ENCODE results near the gene CLBA1. TPM values are rescaled to one million over a fixed set of nuclear protein-coding genes. Genes with fewer than 3 reads are reported as not detected.

Gene CLBA1
- polyA plus RNA-seq, 1 of the 3 experiments (the other 2 are of a cell fraction) = 18.5 TPM

DNA sequence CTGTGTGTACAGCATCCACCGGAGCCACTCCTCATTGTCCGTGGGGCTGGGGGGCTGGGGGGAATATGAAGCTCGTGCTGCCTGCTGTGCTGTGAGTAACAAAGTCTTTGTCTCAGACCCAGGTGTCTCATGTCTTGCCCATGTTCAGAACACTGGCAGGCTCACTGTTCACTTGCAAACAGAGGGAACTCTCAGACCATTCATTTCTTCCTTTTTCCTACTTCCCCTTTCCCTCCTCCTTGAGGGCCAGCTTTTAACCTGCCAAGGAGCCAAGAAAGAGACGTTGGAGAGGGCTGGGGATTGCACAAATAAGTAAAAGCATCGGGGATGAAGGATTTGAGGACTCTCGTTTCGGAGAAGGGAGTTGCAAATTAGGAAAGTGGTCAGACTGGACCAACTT lies 58.1 kb downstream of the CLBA1 start:
- DNase-seq = no peak

More for the DNA sequence above, 58.1 kb downstream of the CLBA1 start:
- H4K20me1 ChIP-seq (ENCODE audit: insufficient read depth) = no peaks in the 10 kb centered on the region
- ChIA-PET POLR2A (no interaction called here), CTCF (interaction anchor here (1.0 to 8.1 kb wide), 6 partner anchors 8 to 72 kb away, joined by 3 to 284 read pairs (median 59); partner anchors contain the start of genes CDCA4 and CLBA1)
- peaks cover 8% of the 10 kb centered on the region for H3F3A ChIP-seq (replicated peaks; ENCODE audit: insufficient read depth)
- no peaks in the 10 kb centered on the region for H3K9me3 ChIP-seq
- no peak overlapping the region for H3K9ac ChIP-seq
- no peaks in the 10 kb centered on the region for H3K27me3 ChIP-seq (ENCODE audit: insufficient read depth)
- H3K9me2 ChIP-seq = no peaks in the 10 kb centered on the region
- WGBS (ENCODE audit: low lambda C conversion rate) = 82% methylated on average over 5 of the region's 7 CpGs
- H3K4me2 ChIP-seq = no peak overlapping the region
- H3K79me2 ChIP-seq (ENCODE audit: insufficient read depth) = no peaks in the 10 kb centered on the region
- no peak overlapping the region for H3K27ac ChIP-seq (ENCODE audit: low read depth in 2 of 2, low read length in 1 of 2)
- TF ChIP-seq MEF2A (IDR thresholded peaks at IDR 0.05; ENCODE audit: borderline replicate concordance, low read depth) (no peak), TEAD4 (IDR thresholded peaks at IDR 0.05; ENCODE audit: borderline replicate concordance, insufficient read depth) (no peak), JUND (IDR thresholded peaks at IDR 0.05) (no peak), NRF1 (IDR thresholded peaks at IDR 0.05; ENCODE audit: low read depth, low read length) (no peak), EZH2phosphoT487 (IDR thresholded peaks at IDR 0.05; ENCODE audit: borderline replicate concordance, low read depth) (no peak), CHD2 (IDR thresholded peaks at IDR 0.05; ENCODE audit: low read length, partially characterized antibody) (no peak), GATA2 (CRISPR knock-in tag; IDR thresholded peaks at IDR 0.05) (no peak), RFX5 (IDR thresholded peaks at IDR 0.05; ENCODE audit: low read length) (no peak), FOSL2 (IDR thresholded peaks at IDR 0.05; ENCODE audit: borderline replicate concordance, low read depth) (no peak), NFIC (IDR thresholded peaks at IDR 0.05; ENCODE audit: borderline replicate concordance) (no peak), RXRA (IDR thresholded peaks at IDR 0.05; ENCODE audit: borderline replicate concordance, low read depth) (no peak), SMC3 (IDR thresholded peaks at IDR 0.05; ENCODE audit: low read depth, low read length) (no peak), ELF1 (IDR thresholded peaks at IDR 0.05) (no peak), RCOR1 (IDR thresholded peaks at IDR 0.05; ENCODE audit: low read length) (no peak), MXI1 (IDR thresholded peaks at IDR 0.05; ENCODE audit: low read depth, low read length) (no peak)
- TF ChIP-seq, protein P1, sequence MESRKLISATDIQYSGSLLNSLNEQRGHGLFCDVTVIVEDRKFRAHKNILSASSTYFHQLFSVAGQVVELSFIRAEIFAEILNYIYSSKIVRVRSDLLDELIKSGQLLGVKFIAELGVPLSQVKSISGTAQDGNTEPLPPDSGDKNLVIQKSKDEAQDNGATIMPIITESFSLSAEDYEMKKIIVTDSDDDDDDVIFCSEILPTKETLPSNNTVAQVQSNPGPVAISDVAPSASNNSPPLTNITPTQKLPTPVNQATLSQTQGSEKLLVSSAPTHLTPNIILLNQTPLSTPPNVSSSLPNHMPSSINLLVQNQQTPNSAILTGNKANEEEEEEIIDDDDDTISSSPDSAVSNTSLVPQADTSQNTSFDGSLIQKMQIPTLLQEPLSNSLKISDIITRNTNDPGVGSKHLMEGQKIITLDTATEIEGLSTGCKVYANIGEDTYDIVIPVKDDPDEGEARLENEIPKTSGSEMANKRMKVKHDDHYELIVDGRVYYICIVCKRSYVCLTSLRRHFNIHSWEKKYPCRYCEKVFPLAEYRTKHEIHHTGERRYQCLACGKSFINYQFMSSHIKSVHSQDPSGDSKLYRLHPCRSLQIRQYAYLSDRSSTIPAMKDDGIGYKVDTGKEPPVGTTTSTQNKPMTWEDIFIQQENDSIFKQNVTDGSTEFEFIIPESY (IDR thresholded peaks at IDR 0.05; ENCODE audit: borderline replicate concordance, low read depth) = no peak
- TF ChIP-seq, protein P2, sequence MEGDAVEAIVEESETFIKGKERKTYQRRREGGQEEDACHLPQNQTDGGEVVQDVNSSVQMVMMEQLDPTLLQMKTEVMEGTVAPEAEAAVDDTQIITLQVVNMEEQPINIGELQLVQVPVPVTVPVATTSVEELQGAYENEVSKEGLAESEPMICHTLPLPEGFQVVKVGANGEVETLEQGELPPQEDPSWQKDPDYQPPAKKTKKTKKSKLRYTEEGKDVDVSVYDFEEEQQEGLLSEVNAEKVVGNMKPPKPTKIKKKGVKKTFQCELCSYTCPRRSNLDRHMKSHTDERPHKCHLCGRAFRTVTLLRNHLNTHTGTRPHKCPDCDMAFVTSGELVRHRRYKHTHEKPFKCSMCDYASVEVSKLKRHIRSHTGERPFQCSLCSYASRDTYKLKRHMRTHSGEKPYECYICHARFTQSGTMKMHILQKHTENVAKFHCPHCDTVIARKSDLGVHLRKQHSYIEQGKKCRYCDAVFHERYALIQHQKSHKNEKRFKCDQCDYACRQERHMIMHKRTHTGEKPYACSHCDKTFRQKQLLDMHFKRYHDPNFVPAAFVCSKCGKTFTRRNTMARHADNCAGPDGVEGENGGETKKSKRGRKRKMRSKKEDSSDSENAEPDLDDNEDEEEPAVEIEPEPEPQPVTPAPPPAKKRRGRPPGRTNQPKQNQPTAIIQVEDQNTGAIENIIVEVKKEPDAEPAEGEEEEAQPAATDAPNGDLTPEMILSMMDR (IDR thresholded peaks at IDR 0.05) = no peak
- TF ChIP-seq, protein P3, sequence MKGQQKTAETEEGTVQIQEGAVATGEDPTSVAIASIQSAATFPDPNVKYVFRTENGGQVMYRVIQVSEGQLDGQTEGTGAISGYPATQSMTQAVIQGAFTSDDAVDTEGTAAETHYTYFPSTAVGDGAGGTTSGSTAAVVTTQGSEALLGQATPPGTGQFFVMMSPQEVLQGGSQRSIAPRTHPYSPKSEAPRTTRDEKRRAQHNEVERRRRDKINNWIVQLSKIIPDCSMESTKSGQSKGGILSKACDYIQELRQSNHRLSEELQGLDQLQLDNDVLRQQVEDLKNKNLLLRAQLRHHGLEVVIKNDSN (IDR thresholded peaks at IDR 0.05; ENCODE audit: borderline replicate concordance, low read depth) = no peak
- TF ChIP-seq, protein P4, sequence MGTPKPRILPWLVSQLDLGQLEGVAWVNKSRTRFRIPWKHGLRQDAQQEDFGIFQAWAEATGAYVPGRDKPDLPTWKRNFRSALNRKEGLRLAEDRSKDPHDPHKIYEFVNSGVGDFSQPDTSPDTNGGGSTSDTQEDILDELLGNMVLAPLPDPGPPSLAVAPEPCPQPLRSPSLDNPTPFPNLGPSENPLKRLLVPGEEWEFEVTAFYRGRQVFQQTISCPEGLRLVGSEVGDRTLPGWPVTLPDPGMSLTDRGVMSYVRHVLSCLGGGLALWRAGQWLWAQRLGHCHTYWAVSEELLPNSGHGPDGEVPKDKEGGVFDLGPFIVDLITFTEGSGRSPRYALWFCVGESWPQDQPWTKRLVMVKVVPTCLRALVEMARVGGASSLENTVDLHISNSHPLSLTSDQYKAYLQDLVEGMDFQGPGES (IDR thresholded peaks at IDR 0.05; ENCODE audit: low read depth, low read length) = no peak
- TF ChIP-seq, protein P5, sequence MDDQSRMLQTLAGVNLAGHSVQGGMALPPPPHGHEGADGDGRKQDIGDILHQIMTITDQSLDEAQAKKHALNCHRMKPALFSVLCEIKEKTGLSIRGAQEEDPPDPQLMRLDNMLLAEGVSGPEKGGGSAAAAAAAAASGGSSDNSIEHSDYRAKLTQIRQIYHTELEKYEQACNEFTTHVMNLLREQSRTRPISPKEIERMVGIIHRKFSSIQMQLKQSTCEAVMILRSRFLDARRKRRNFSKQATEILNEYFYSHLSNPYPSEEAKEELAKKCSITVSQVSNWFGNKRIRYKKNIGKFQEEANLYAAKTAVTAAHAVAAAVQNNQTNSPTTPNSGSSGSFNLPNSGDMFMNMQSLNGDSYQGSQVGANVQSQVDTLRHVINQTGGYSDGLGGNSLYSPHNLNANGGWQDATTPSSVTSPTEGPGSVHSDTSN (IDR thresholded peaks at IDR 0.05) = no peak
- H3K4me1 ChIP-seq (ENCODE audit: control insufficient read depth in 1 of 2, insufficient read depth in 2 of 2, low read depth in 1 of 2, low read length in 1 of 2) = peaks cover 0 to 3% of the 10 kb centered on the region in 2 experiments; a peak in 1 of 4 replicates
- H3K36me3 ChIP-seq (replicated peaks in 1 of 2; ENCODE audit: control insufficient read depth in 1 of 2, insufficient read depth in 2 of 2, low read length in 1 of 2) = no peaks in the 10 kb centered on the region
- no peak overlapping the region for H3K4me3 ChIP-seq (ENCODE audit: low read depth in 2 of 2, low read length in 1 of 2)
- H2AFZ ChIP-seq (ENCODE audit: low read depth) = no peak overlapping the region; the same call in 1 of the 2 replicates
